Ishikawa (cell line): ENCODE data around the gene RAB41.

Source experiments
- CEBPB ChIP-seq: IDR thresholded peaks from 2 replicates; pipeline ENCODE4 v1.6.1; 2012
- CREB1 ChIP-seq: IDR thresholded peaks from 2 replicates; pipeline ENCODE4 v1.6.1; 2012; ENCODE audit warnings: low read depth
- EP300 ChIP-seq: IDR thresholded peaks from 2 replicates; pipeline ENCODE4 v1.6.1; 2012; ENCODE audit warnings: borderline replicate concordance
- FOXM1 ChIP-seq: IDR thresholded peaks from 2 replicates; pipeline ENCODE4 v1.6.1; 2012; ENCODE audit warnings: low read depth, borderline replicate concordance
- MAX ChIP-seq: IDR thresholded peaks from 2 replicates; pipeline ENCODE4 v1.6.1; 2012
- NFIC ChIP-seq: IDR thresholded peaks from 2 replicates; pipeline ENCODE4 v1.6.1; 2012
- RAD21 ChIP-seq: IDR thresholded peaks from 2 replicates; pipeline ENCODE4 v1.6.1; 2012; ENCODE audit warnings: low read depth
- REST ChIP-seq: IDR thresholded peaks from 2 replicates; pipeline ENCODE4 v1.6.1; 2012; ENCODE audit warnings: low read depth, mild to moderate bottlenecking
- TAF1 ChIP-seq: IDR thresholded peaks from 2 replicates; pipeline ENCODE4 v1.6.1; 2012; ENCODE audit warnings: low read depth, mild to moderate bottlenecking
- TEAD4 ChIP-seq: IDR thresholded peaks from 2 replicates; pipeline ENCODE4 v1.6.1; 2012

GRCh38 chrX:70292788-70293187, 10.8 kb downstream of the RAB41 start:
- TF ChIP-seq CREB1 (no peak), REST (no peak), FOXM1 (no peak), EP300 (no peak), TEAD4 (no peak), CEBPB (no peak), RAD21 (no peak), NFIC (no peak), MAX (no peak), TAF1 (no peak)
